ENCODE results near the gene UHRF1.
"Not testable (repeated sequence)": the region's sequence is repeated elsewhere in the genome, so short reads cannot be mapped to it uniquely, and the experiment has no call there.

The UHRF1 gene

DNA sequence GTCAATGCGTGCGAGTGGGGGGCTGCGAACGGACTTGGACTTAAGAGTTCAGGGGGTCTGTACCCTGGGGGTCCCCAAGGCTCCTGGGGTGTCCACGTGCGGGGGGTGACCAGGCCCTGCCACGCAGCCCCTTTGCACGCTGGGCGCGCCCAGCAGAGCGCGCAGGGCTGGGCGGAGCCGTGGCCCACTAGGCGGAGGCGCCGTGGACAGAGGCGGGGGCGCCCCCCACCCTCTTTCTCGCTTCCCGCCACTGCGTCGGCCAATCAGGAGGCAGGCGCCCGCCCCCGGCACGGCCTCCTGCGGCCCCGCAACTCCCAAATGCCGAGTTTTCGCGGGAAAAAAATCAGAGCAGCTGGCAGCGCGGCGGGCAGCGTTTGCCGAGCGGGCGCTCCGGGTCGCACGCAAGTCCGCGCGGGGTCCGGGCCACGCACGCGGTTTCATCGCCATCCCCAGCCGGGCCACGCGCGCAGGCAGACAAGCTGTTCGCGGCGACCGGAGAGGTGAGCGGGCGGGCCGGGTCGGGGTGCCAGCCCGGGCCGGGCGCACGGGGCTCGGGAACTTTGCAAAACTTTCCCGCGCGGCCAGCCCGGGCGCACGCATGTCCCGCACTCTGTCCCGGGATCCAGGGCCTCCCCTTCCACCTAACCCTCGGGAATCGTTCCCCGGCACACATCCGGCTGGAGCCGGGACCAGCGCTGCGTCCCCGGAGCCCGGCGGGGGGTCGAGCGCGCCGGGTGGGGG is at the start of gene UHRF1:
Gene UHRF1, plus strand, starts transcription at position 346 of the 741 bp plus-strand sequence. CDS start 1,385 bp downstream, outside the sequence.
- peak; percentile 23 for DNase-seq

DNA sequence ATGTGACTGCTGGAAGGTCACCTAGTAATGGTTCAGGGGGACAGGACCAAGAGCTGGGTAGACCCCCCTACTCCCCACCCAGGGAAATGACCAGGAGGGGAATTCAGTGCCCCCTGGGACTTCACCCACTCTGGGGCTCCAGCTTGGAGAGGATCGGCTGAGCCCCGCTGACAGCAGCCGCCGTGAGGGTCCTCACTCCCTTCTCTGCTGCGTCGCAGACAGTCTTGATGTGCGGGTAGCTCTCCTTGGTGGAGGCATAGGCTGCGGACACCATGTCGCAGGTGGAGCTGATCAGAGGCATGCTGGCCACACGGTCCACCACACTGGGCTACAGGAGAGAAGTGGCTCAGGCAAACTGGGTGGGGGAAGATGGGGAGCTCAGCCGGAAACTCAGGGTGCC is 49.6 kb upstream of the UHRF1 start:
- DNase-seq = no peak

DNA sequence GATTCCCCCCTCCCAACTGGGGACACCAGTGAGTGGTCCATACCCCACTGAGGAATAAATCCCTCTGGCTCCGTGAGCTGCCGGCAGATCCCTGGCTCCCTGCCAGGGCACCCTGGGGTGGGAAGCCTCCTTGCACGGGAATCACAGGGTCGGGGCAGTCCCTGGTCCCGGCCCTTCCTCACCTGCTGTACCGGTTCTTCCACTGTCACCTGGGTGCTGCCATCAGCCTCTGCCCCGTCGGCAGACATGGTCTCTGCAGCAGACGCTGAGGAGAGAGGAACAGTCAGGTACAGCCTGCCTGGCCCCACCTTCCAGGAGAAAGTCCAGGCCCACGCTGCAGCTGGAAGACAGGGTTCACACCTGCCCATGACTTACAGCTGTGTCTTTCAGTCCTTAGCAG is 48.2 kb upstream of the UHRF1 start:
- no peak for DNase-seq

DNA sequence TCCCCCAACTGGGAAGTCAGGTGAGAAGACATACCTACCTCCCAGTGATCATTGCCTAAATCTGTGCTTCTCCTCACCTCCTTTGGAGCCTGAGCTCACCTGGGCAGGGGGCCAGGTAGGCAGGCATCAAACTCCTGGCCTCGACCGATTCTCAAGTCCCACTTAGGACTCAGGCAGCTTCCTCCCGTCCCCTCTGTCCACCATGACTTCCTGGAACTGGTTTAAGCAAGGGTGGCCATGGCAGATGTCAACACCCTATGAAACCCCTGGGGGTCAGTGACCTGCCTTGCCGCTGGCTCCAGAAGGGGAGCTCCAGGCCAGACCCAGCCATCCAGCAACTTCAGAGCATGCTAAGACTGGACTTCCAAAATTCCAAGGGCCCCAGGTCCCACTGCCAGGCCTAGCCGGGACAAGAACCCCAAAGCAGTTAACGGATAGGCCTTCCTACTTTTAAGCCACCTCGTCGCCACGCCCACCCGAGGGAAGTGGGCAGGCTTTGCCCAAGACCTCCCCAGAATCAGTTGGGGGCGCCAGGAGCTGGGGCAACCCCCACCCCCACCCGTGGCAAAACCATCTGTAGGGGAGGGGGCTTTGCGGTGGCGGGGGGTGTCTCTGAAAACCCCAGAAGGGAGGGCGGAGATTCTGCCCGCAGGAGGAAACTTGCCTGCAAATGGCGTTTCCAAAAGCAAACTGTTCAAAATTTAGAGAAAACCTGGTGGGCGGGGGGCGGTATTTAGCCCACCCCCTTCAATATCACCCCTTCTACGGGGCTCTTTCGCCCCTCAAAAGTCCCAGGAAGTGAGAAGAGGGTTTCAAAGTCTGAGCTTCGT is 42.5 kb upstream of the UHRF1 start:
- peak; percentile 60 for DNase-seq

DNA sequence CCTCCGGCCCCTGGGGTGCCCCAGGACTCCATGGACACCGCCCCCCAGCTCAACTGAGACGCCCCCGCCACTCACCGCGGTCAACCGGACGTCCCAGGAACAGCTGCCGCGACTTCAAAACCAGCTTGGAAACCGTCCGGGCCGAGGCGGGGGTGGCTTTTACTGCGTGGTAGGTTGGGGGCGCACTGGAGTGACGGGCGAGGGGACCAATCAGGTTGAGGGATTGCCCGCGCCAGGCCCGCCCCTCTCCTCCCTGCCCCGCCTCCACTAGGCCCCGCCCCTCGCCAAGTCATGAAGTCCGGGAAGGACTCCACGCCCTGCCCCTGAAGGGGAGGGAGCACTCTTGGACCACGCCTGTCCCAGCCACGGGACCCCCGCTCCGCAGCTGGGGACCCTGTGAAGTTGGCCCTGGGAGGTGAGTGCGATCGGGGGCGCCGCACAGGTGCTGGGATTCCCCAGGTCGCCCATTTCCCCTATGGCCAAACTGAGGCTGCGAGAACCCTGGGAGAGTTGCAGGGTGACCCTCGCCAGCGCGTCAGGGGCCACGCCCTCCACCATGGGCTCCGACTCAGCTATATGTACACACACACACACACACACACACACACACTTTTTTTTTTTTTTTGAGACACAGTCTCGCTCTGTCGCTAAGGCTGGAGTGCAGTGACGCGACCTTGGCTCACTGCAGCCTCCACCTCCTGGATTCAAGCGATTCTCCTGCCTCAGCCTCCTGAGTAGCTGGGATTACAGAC is 41.6 kb upstream of the UHRF1 start, which contains the start of gene PLIN3:
Gene PLIN3, minus strand, starts transcription at position 134 of the 752 bp plus-strand sequence. CDS start 6,273 bp downstream, outside the sequence.
- DNase-seq = peak; percentile 92

DNA sequence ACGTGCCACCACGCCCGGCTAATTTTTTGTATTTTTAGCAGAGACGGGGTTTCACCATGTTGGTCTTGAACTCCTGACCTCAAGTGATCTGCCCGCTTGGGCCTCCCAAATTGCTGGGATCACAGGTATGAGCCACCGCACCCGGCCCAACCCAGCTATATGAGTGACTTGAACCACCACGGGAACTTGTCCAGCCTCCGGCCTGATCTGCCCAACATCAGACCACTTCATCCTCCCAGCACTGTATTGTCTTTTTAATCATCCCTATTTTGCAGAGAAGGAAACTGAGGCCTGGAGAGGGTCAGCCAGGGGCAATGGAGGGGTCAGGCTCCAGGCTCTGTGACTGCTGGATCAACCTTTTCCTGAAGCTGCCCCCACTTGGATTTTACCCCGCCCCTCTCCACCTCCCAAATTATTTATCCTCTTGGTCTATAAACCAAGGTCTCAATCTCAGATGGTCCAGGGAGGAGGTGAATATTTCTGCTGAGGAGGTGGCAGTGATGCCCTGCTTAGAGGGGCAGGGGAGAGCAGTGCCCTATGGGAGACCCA is 40.9 kb upstream of the UHRF1 start:
- no peak for DNase-seq

DNA sequence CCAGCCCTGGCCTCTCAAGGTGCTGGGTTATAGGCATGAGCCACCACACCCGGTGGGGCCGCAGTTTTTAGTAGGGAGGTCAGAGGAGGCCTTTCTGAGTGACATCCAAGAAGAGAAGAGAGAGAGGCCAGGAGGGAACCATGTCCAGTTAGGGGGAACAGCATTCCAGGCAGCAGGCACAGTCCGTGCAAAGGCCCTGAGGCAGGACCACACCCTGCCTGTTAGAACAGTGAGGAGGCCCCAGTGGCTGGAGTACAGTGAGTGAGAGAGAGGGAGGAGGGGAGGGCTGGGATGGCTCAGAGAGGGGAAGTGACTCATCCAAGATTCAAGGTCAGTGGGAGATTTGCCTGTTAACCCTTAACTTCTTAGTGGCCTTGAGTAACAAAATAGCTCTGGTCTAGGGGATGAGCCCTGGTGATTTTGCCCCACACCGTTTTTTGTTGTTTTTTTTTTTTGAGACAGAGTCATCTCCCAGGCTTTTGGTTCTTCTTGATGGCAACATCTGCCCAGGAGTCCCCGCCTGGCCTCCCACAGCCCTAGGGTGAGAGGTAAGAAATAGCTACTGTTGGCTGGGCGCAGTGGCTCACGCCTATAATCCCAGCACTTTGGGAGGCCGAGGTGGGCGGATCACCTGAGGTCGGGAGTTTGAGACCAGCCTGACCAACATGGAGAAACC is 39.1 kb upstream of the UHRF1 start:
- DNase-seq = no peak

DNA sequence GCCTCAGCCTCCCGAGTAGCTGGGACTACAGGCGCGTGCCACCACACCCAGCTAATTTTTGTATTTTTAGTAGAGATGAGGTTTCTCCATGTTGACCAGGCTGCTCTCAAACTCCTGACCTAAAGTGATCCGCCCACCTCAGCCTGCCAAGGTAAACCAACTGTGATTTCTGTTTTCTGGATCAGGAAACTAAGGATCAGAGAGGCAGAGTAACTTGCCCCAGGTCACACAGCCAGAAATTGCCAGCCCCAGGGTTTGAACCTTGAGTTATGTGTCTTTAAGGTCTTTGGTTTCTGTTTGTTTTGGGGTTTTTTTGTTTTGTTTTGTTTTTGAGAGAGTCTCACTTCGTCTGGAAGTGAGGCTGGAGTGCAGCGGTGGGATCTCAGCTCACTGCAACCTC is 37.6 kb upstream of the UHRF1 start:
- DNase-seq = no peak

DNA sequence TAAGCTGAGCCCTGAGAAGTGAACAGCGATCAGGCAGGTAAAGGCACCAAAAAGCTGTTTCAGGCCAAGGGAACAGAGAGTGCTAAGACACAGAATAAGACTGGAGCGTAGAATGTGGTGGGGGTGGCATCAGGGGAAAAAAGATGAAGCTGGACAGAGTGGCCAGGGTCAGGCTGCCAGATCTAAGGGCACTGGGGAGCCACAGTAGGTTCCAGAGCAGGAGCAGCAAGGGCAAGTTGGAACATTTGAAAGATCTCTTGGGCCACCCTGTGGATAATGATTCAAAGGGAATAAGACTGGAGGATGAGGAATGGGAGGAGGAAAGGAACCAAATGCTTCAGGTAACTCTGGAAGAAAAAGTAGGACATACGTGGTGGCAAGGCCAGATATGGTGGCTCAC is 35.4 kb upstream of the UHRF1 start:
- DNase-seq = no peak

DNA sequence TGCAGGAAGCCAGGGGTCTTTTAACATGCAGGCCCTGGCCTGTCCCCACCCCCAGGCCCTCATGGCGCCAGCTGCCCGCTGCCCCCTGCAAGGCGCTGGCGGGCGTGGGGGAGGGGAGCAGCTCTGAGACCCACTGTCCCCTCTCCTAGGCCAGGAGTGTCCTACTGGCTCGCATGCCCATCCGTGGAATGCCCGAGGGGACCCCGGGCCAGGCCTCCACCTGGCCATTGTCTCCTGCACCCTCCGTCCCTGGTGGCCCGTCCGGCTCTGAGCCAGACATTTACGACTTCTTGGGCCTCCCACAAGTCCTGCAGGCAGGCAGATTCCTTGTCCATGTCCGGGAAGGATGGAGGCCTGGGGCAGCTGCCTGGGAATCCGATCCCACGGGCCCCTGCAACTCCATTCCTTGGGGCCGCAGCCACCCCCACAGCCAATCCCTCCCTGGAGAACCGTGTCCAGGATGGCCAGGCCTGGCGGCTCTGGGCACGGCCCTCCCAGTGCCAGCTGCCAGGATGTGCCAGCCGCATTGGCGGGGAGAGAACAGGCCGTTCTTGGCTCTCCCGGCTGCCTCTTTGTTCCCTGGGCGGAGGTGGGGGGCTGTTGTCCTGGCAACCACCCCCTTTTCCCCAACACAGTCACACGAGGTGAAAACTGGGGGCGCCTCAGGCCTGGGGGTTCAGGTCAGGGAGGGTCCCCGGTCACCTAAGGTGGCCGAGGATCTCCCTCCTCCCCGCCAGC is 31.4 kb upstream of the UHRF1 start:
- no peak for DNase-seq

DNA sequence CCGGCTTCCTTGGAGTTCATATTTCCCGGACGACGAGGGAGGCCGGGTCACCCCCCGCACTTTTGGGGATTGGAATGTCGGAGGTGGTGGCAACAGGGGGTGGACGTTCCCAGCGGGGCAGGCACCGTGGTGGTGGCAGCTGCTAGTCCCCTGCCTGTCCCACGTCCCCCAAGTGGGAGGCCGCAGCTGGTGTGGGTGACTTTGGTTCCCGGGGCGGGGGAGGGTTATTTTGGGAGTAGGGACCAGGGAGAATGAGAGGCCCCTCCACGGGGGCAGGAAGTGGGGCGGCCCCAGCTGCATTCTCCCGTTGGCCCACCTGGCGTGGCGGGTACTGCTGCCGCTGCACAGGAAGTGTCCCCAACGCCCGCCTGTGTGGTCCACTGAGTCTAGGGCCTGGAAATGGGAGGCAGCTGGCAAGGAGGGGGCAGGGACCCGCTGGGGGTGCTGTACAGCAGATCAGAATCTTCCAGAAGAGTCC is 30.8 kb upstream of the UHRF1 start:
- DNase-seq = no peak

DNA sequence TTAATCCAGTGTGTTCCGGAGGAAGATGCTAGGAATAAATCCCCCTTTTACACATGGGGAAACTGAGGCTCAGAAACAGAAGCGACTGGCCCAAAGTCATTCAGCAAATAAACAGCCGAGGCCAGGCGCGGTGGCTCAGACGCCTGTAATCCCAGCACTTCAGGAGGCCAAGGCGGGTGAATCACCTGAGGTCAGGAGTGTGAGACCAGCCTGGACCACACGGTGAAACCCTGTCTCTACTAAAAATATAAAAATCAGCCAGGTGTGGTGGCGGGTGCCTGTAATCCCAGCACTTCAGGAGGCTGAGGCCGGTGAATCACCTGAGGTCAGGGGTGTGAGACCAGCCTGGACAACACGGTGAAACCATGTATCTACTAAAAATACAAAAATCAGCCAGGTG is 30.3 kb upstream of the UHRF1 start:
- no peak for DNase-seq

DNA sequence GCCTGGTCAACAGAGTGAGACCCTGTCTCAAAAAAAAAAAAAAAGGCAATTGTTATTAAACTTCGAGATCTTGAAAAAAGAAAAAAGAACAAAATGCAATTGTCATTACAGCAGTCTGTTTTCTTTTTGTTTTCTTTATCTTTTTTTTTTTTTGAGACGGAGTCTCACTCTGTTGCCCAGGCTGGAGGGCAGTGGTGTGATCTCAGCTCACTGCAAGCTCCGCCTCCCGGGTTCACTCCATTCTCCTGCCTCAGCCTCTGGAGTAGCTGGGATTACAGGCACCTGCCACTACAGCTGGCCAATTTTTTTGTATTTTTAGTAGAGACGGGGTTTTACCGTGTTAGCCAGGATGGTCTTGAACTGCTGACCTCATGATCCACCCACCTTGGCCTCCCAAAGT is 26.4 kb upstream of the UHRF1 start:
- DNase-seq = not testable (repeated sequence)

DNA sequence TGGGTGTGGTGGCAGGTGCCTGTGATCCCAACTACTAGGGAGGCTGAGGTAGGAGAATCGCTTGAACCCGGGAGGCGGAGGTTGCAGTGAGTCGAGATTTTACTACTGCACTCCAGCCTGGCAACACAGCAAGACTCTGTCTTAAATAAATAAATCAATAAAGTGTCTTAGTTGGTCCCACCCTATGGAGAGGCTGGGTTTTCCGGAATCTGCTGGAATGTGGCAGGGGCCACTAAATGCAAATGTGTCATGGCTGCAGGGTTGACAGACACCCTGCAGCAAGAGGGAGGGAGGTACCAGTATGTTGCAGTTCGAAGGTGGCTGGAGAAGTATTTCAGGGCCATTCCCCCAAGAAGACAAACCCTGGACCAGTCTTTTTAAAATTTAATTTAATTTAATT is 24.3 kb upstream of the UHRF1 start:
- DNase-seq = not testable (repeated sequence)

DNA sequence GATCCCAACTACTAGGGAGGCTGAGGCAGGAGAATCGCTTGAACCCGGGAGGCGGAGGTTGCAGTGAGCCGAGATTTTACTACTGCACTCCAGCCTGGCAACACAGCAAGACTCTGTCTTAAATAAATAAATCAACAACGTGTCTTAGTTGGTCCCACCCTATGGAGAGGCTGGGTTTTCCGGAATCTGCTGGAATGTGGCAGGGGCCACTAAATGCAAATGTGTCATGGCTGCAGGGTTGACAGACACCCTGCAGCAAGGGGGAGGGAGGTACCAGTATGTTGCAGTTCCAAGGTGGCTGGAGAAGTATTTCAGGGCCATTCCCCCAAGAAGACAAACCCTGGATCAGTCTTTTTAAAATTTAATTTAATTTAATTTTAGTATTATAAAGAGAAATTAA is 21.5 kb upstream of the UHRF1 start:
- DNase-seq = not testable (repeated sequence)

DNA sequence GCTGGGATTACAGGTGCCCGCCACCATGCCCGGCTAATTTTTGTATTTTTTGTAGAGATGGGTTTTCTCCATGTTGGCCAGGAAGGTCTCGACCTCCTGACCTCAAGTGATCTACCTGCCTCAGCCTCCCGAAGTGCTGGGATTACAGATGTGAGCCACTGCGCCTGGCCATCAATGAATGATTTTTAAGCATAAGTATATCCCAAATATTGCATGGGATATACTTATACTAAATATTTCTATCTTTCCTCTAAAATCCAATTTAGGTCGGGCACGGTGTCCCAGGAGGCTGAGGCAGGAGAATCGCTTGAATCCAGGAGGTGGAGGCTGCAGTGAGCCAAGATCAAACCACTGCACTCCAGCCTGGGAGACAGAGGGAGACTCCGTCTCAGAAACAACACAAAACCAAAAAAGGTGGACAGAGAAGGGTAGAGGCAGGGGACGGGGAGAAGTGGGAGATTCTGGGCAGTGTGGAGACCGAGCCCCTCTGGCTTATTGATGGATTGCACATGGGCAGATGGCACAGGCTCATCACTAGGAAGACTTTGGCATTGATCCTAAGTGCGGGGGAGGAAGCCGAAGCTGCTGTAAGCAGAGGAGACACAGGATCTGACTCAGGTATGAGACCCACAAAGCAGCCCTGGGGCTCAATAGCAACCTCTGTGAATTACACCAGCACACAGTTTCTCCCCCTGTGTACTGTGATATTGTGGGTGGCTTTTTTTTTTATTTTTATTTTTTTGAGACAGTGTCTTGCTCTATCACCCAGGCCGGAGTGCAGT is 20.1 kb upstream of the UHRF1 start:
- no peak for DNase-seq

DNA sequence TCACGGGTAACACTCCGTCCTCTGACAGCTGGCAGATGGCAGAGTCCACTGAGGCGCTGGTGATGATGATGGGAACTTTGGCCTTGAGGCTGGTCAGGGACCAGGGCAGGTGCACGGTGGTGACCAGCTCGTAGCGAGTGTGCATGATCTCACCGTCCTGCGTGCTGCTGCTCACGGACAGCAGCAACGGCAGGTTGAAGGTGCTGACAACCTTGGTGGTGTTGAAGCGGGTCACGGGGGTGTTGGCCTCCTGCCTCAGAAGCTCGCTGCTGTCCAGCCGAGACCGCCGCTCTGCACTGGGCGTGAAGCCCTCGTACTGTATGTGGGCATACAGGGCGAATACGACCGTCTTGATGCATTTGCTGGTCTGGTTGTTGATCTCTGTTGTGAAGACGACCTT is 18.2 kb upstream of the UHRF1 start:
- DNase-seq = no peak

DNA sequence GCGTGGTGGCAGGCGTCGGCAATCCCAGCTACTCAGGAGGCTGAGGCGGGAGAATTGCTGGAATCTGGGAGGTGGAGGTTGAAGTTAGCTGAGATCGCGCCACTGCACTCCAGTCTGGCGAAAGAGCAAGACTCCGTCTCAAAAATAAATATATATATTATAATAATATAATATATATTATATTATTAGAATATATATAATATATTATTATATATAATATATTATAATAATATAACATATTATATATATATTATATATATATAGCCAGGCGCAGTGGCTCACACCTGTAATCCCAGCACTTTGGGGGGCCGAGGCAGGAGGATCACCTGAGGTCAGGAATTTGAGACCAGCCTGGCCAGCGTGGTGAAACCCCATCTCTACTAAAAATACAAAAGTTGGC is 16.3 kb upstream of the UHRF1 start:
- not testable (repeated sequence) for DNase-seq

DNA sequence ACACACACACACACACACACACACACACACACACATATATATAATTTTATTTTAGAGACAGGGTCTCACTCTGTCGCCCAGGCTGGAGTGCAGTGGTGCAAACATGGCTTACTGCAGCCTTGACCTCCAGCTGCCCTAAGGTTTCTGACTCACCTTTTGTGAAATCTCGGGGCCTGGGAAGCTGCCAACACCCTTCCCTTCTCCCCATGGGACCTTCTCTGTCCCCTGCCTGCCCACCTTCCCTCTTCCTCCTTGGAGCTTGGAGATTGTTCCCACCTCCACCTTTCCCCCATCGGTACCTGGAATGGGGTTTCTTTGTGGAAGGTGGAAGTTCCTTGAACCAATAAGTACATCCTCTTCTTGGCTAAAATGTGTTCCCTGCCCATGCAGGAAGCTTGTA is 12.9 kb upstream of the UHRF1 start:
- no peak for DNase-seq

DNA sequence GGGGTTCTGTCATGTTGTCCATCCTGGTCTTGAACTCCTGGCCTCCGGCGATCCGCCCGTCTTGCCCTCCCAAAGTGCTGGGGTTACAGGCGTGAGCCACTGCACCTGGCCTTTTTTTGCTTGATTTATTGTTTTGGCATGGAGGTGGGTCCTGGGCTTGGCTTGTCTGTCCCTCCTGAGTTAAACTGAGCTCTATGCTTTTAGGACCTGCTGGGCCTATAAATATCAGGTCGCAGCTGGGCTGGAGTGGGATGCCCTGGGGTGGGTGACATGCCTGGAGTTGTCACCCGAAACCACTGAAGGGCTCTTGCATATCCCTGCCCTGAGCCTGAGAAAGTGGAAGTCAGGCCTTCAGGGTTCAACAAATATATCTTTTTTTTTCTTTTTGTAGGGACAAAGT is 12.2 kb upstream of the UHRF1 start:
- no peak for DNase-seq

DNA sequence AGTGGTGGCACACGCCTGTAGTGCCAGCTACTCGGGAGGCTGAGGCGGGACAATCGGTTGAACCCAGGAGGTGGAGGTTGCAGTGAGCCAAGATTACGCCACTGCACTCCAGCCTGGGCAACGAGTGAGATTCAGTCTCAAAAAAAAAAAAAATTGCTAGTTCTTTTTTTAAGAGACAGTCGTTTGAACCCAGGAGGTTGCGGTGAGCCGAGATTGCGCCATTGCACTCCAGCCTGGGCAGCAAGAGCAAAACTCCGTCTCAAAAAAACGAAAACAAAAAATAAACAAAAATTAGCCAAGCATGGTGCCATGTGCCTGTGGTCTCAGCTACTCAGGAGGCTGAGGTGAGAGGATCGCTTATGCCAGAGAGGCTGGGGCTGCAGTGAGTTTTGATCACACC is 8.4 kb upstream of the UHRF1 start:
- DNase-seq = not testable (repeated sequence)
